Thoracic aorta (tissue), 2 donors: ENCODE results near the gene PIEZO1. TPM values are rescaled to one million over a fixed set of nuclear protein-coding genes. Genes with fewer than 3 reads are reported as not detected.

Experiments
- ATAC-seq: fragments of 150-250 bp; one replicate; pipeline ENCODE4 v1.8.0; 2017; ENCODE audit warnings: low read depth; ENCODE audit not compliant: insufficient number of reproducible peaks, low FRiP score
- DNase-seq: peaks from one replicate; pipeline ENCODE4 v3.0.0-alpha.2; 2020; ENCODE audit warnings: low spot score
- H3K27ac ChIP-seq, 2 donors: fragments of 200-600 bp; sonication (generic); 1 replicate in 1 of 2; 2 replicates in 1 of 2; pipeline ENCODE4 v1.5.1; 2016; ENCODE audit warnings: mild to moderate bottlenecking in 2 of 2, moderate library complexity in 2 of 2
- H3K27me3 ChIP-seq: fragments of 200-600 bp; sonication (generic); replicated peaks from 2 replicates; pipeline ENCODE4 v1.6.0; 2016; ENCODE audit warnings: mild to moderate bottlenecking; ENCODE audit not compliant: insufficient read depth
- H3K36me3 ChIP-seq: fragments of 200-600 bp; sonication (generic); one replicate; pipeline ENCODE4 v1.5.1; 2016
- H3K4me1 ChIP-seq, 2 donors: fragments of 200-600 bp; sonication (generic); 1 replicate in 1 of 2; 2 replicates in 1 of 2; pipeline versions ENCODE4 v1.5.1 to v1.6.0; 2016; ENCODE audit warnings: low read depth in 2 of 2, mild to moderate bottlenecking in 1 of 2; ENCODE audit not compliant: control insufficient read depth in 1 of 2
- H3K4me3 ChIP-seq: fragments of 200-600 bp; sonication (generic); 2 replicates; pipeline ENCODE4 v1.5.1; 2016; ENCODE audit warnings: mild to moderate bottlenecking
- H3K9me3 ChIP-seq: fragments of 200-600 bp; sonication (generic); 2 replicates; pipeline ENCODE4 v1.5.1; 2016
- total RNA-seq, 2 donors: library from RNA; depleted of rRNA; stranded (reverse); fragments of >200 nt; gene quantifications; one replicate each; pipeline versions ENCODE4 v1.1.0 to v1.2.3, GENCODE V29; 2016
- TF ChIP-seq, protein P1 (sequence below): fragments of 200-600 bp; sonication (generic); IDR thresholded peaks from one replicate; pipeline ENCODE4 v1.5.1; 2019; ENCODE audit warnings: antibody characterized with exemption

The PIEZO1 gene
- total RNA-seq, 2 donors from 2014 or later, result 108 to 179 TPM

DNA sequence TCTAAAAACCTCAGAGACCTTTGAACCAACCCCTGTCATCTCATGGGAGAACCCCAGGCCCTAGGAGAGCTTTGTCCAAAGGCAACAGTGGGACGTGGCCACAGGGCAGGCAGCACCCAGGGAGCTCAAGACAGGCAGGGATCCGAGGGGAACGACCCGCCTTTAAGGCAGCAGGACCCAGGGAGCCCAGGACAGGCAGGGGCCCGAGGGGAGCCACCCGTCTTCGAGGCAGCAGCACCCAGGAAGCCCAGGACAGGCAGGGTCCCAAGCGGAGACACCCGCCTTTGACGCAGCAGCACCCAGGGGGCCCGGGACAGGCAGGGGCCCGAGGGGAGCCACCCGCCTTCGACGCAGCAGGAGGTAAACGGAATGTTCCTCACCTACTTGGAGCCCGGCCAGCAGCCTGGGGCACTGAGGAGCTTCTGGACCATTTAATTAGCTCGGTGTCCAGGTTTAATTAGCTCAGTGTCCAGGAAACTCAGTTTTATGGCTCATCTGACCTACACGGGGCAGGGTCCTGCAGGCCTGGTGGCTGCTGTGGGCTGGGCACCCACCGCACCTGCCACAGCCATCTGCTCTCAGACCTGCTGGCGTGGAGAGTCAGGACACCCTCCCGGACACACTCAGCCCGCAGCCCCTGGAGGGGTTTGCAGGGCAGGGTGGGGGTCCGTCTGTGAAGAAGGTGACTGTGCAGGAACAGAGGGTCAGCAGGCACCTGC is 24.4 kb downstream of the PIEZO1 start:
- Histone ChIP-seq H3K4me1 (no peaks in the 10 kb centered on the region), H3K4me3 (no peak overlapping the region)

DNA sequence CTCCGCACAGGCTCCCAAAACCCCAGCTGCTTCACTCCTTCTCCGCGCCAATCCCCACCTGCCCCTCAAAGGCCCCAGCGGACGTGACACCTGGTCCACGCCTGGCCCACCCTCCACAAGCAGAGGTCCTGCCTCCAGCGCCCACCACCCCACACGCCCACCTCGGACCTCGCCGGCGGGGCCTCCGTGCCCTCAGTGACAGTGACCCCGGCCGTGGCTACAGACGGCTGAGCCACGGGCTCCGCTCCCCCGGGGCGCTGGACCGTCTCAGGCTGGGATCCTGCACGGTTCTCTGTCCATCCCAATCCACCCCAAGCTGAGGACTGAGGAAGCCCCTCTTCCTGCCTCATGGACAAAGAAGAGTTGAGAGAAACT is 25.1 kb downstream of the PIEZO1 start:
- Histone ChIP-seq H3K27ac (no peak overlapping the region), H3K27me3 (no peaks in the 10 kb centered on the region), H3K36me3 (no peaks in the 10 kb centered on the region), H3K9me3 (no peaks in the 10 kb centered on the region), H3K4me1 (no peaks in the 10 kb centered on the region), H3K4me3 (no peak overlapping the region)
- TF ChIP-seq, protein P1, sequence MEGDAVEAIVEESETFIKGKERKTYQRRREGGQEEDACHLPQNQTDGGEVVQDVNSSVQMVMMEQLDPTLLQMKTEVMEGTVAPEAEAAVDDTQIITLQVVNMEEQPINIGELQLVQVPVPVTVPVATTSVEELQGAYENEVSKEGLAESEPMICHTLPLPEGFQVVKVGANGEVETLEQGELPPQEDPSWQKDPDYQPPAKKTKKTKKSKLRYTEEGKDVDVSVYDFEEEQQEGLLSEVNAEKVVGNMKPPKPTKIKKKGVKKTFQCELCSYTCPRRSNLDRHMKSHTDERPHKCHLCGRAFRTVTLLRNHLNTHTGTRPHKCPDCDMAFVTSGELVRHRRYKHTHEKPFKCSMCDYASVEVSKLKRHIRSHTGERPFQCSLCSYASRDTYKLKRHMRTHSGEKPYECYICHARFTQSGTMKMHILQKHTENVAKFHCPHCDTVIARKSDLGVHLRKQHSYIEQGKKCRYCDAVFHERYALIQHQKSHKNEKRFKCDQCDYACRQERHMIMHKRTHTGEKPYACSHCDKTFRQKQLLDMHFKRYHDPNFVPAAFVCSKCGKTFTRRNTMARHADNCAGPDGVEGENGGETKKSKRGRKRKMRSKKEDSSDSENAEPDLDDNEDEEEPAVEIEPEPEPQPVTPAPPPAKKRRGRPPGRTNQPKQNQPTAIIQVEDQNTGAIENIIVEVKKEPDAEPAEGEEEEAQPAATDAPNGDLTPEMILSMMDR, result no peak
- DNase-seq, result no peak
- no peak for ATAC-seq

More for the DNA sequence above, 24.4 kb downstream of the PIEZO1 start:
- Histone ChIP-seq H3K27ac (no peak overlapping the region), H3K27me3 (no peaks in the 10 kb centered on the region), H3K36me3 (no peaks in the 10 kb centered on the region), H3K9me3 (no peaks in the 10 kb centered on the region)
- DNase-seq (no peak), ATAC-seq (no peak)
- TF ChIP-seq, protein P1, result no peak

DNA sequence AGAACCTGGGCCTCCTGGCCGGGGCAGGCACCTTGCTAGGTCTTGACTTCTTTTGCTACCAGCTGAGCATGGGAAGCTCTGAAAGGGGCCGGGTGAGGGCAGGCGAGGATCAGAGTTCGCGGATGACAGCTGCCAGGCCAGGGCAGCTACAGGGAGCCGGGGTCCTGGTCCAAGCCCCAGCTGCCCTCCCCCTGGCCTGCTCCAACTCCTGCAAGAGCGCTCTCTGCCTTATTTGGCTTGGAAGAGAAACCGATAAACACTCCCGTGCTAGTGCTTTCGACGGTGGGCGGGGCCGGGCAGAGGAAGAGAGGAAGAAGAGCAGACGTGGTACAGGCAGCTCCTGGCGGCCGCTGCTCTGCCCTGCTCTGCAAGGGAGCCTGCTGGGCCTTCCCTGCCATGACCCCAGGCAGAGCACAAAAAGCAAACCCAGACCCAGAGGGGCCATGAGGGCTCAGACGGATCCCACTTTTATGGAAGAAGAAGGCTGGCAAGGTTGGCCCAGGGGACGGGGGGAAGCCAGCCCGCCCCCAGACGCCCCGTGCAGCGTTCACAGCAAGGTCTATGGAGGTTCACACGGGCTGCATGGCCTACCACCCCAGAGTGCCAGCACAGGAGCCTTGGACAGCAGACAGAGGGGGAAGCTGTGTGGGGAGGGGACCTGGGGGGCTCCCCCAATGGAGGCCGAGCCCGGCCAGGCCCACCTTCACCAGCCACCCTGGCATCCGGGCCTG is 25.6 kb downstream of the PIEZO1 start:
- no peak overlapping the region for H3K4me3 ChIP-seq
- TF ChIP-seq, protein P1, result no peak
- no peak for DNase-seq

DNA sequence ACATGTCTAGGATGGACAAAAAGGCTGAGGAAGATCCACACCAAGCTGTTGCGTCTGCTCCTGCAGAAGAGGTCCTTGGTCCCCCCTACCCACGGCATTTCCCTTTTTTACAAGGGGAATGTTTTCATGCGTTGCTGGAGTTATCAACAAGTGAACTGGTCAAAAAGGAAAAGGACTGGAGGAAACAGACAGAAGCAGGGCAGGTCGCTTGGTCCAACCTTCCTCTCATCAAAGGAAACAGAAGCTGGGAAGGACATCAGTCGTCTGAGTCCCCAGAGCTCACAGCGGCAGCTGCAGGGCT is 26.1 kb downstream of the PIEZO1 start:
- DNase-seq (no peak), ATAC-seq (no peak)
- H3K27me3 ChIP-seq, result no peaks in the 10 kb centered on the region
- H3K27ac ChIP-seq, result no peak overlapping the region
- no peak overlapping the region for H3K4me3 ChIP-seq
- no peaks in the 10 kb centered on the region for H3K9me3 ChIP-seq
- no peaks in the 10 kb centered on the region for H3K4me1 ChIP-seq
- no peaks in the 10 kb centered on the region for H3K36me3 ChIP-seq
- TF ChIP-seq, protein P1, result no peak

More for the DNA sequence above, 25.6 kb downstream of the PIEZO1 start:
- Histone ChIP-seq H3K4me1 (no peaks in the 10 kb centered on the region), H3K27ac (no peak overlapping the region), H3K27me3 (no peaks in the 10 kb centered on the region), H3K9me3 (no peaks in the 10 kb centered on the region), H3K36me3 (no peaks in the 10 kb centered on the region)
- ATAC-seq, result no peak

DNA sequence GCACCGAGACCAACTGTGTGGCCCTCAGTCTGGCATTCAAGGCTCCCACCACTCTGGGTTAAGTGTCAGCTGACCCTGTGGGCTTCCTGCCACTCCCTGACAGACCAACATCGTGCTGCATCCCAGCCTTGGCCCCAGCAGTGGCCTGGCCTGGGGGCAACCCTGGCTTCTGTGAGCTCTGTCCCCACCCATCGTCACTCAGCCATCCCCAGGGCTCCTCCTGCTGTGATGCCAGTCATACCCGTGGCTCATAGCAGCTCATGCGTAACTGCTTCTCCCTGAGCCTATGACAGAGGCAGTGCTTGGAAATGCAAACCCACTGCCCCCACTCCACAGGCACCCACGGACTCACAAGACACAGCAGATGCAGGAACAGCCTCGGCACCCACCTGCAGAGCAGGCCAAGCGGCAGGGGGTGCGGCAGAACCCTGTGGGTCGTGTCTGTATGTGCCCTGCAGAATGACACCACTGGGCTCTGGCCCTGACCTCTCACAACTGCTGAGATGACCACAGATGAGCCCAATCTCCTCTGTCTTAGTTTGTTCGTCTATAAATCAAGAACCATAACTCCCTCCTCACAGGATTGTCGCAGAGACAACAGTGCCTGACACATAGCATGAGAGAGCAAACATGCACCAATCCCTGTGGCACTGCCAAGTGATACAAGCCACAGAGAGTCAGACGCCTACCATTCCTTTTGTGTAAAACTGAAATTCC is 26.6 kb downstream of the PIEZO1 start:
- Histone ChIP-seq H3K4me3 (no peak overlapping the region), H3K27me3 (no peaks in the 10 kb centered on the region), H3K36me3 (no peaks in the 10 kb centered on the region), H3K27ac (no peak overlapping the region), H3K4me1 (no peaks in the 10 kb centered on the region), H3K9me3 (no peaks in the 10 kb centered on the region)
- DNase-seq (no peak), ATAC-seq (no peak)
- TF ChIP-seq, protein P1, result no peak
